Measurements from ENCODE around the gene KIRREL1.

DNA sequence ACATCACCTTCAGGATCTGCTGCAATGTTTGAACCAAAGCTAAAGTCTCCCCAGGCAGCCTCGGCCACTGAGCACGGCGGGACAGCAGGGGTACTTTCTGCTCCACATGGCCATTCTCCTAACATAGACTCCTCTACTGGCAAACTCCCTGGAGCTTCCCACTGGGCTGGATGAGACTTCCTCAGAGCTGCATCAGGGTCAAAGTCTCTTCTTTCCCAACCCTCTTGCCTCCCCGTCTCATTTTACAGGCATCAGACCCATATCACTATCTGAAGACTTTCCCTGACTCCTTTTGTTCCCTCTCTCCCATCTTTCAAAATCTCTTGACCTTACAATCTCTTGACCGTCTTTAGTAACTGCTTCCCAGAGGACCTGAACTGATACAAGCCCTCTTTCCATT lies 42.2 kb upstream of the KIRREL1 start:
- TF ChIP-seq, protein P1, sequence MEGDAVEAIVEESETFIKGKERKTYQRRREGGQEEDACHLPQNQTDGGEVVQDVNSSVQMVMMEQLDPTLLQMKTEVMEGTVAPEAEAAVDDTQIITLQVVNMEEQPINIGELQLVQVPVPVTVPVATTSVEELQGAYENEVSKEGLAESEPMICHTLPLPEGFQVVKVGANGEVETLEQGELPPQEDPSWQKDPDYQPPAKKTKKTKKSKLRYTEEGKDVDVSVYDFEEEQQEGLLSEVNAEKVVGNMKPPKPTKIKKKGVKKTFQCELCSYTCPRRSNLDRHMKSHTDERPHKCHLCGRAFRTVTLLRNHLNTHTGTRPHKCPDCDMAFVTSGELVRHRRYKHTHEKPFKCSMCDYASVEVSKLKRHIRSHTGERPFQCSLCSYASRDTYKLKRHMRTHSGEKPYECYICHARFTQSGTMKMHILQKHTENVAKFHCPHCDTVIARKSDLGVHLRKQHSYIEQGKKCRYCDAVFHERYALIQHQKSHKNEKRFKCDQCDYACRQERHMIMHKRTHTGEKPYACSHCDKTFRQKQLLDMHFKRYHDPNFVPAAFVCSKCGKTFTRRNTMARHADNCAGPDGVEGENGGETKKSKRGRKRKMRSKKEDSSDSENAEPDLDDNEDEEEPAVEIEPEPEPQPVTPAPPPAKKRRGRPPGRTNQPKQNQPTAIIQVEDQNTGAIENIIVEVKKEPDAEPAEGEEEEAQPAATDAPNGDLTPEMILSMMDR (IDR thresholded peaks at IDR 0.05): no peak
- no peak for TF ChIP-seq POLR2A (IDR thresholded peaks at IDR 0.05)
